Measurements from ENCODE around the gene EID2B. TPM values are rescaled to one million over a fixed set of nuclear protein-coding genes. Genes with fewer than 3 reads are reported as not detected.

Gene EID2B
- total and polyA plus RNA-seq, 2 of the 13 experiments (the other 11 are each of a cell fraction or from before 2014, with no cell fraction given), result 2.5 to 3.7 TPM

- WGBS (ENCODE audit: low lambda C conversion rate), result 38% methylated on average over 3 of the region's 3 CpGs
- DNase-seq (ENCODE audit: low spot score) (no peak), FAIRE-seq (no peak), ATAC-seq (no peak)
- H3K9ac ChIP-seq (ENCODE audit: insufficient read depth, low read depth, low read length), result no peak overlapping the region
- ChIA-PET POLR2A (no interaction called here), CTCF (ENCODE audit: low intra/inter-chr PET ratio, low total read pairs) (no interaction called here)
- H3K9me3 ChIP-seq (ENCODE audit: low read length), result no peaks in the 10 kb centered on the region
- no peak overlapping the region for H2AFZ ChIP-seq (ENCODE audit: low read length)
- TF ChIP-seq ZBTB8A (CRISPR knock-in tag; IDR thresholded peaks at IDR 0.05; ENCODE audit: borderline replicate concordance, low read depth), result no peak
- TF ChIP-seq ZNF878 (CRISPR knock-in tag; IDR thresholded peaks at IDR 0.05), result no peak
- no peak for TF ChIP-seq ZSCAN29 (CRISPR knock-in tag; conservative IDR thresholded peaks at IDR 0.05)
- H3K27ac ChIP-seq (ENCODE audit: extremely low read length, insufficient read depth, low read length), result no peak overlapping the region
- in situ Hi-C loops (cut with HindIII; ENCODE audit: extremely low pct_ligation_motif_present, low pct_unique_long_range_greater_than_20kb), result loop anchor here (5.0 kb wide), 1 partner anchor 36 kb away; the partner anchor contains the start of gene DLL3
- H3K4me1 ChIP-seq (ENCODE audit: insufficient read depth, low read length), result peaks cover 26% of the 10 kb centered on the region
- H3K27me3 ChIP-seq (ENCODE audit: control insufficient read depth in 1 of 2, insufficient read depth in 2 of 2, low read length in 2 of 2), result no peaks in the 10 kb centered on the region; a peak in 2 of 5 replicates
- H3K4me3 ChIP-seq (replicated peaks in 1 of 3; ENCODE audit: insufficient read depth in 1 of 3, low read depth in 2 of 3, low read length in 3 of 3), result no peak overlapping the region
- no TSS peak for BruUV-seq (replicated peaks)
- H3K79me2 ChIP-seq (ENCODE audit: insufficient read depth, low read length), result peaks cover 20% of the 10 kb centered on the region
- intact Hi-C loops (cut with micrococcal nuclease; ENCODE audit: unreplicated experiment), result loop anchor here (10.0 kb wide), 1 partner anchor 119 kb away; the partner anchor contains the start of gene PLEKHG2
- no peaks in the 10 kb centered on the region for H3K36me3 ChIP-seq (replicated peaks in 1 of 2; ENCODE audit: control insufficient read depth in 1 of 2, insufficient read depth in 2 of 2, low read length in 2 of 2)
- no peak overlapping the region; the same call in 1 of the 2 replicates for H3K4me2 ChIP-seq (ENCODE audit: low read depth, low read length)
- no peaks in the 10 kb centered on the region for H4K20me1 ChIP-seq (ENCODE audit: insufficient read depth, low read length)
Measured at GRCh38 chr19:39533791-39534190, 1.1 kb upstream of the EID2B start.

GRCh38 chr19:39533003-39533512, 406 bp upstream of the EID2B start:
- H4K20me1 ChIP-seq (ENCODE audit: insufficient read depth, low read length), result no peaks in the 10 kb centered on the region
- no peaks in the 10 kb centered on the region for H3K36me3 ChIP-seq (replicated peaks in 1 of 2; ENCODE audit: control insufficient read depth in 1 of 2, insufficient read depth in 2 of 2, low read length in 2 of 2)
- H3K4me2 ChIP-seq (ENCODE audit: low read depth, low read length), result peak overlapping the region; percentile 94
- no peaks in the 10 kb centered on the region for H3K9me3 ChIP-seq (ENCODE audit: low read length)
- no peaks in the 10 kb centered on the region; a peak in 2 of 5 replicates for H3K27me3 ChIP-seq (ENCODE audit: control insufficient read depth in 1 of 2, insufficient read depth in 2 of 2, low read length in 2 of 2)
- H3K79me2 ChIP-seq (ENCODE audit: insufficient read depth, low read length), result peaks cover 12% of the 10 kb centered on the region
- ATAC-seq (peak; percentile 33), DNase-seq (ENCODE audit: low spot score) (no peak), FAIRE-seq (no peak)
- peak overlapping the region in 1 of 3 experiments; percentile 89; a peak in 2 of 6 replicates for H3K4me3 ChIP-seq (replicated peaks in 1 of 3; ENCODE audit: insufficient read depth in 1 of 3, low read depth in 2 of 3, low read length in 3 of 3)
- H3K4me1 ChIP-seq (ENCODE audit: insufficient read depth, low read length), result peaks cover 18% of the 10 kb centered on the region
- no peak overlapping the region for H2AFZ ChIP-seq (ENCODE audit: low read length)
- BruUV-seq (replicated peaks), result no TSS peak
- CTCF ChIA-PET (ENCODE audit: low intra/inter-chr PET ratio, low total read pairs), result interaction anchor here (0.7 to 2.3 kb wide), 3 partner anchors 31 to 93 kb away, joined by 3 to 20 read pairs (median 5); no protein-coding TSS in a partner anchor
- intact Hi-C loops (cut with micrococcal nuclease; ENCODE audit: unreplicated experiment), result loop anchor here (10.0 kb wide), 1 partner anchor 118 kb away; the partner anchor contains the start of gene PLEKHG2
- no peak overlapping the region for H3K27ac ChIP-seq (ENCODE audit: extremely low read length, insufficient read depth, low read length)
- in situ Hi-C loops (cut with HindIII; ENCODE audit: extremely low pct_ligation_motif_present, low pct_unique_long_range_greater_than_20kb), result loop anchor here (5.0 kb wide), 1 partner anchor 36 kb away; the partner anchor contains the start of gene DLL3
- no peak overlapping the region for H3K9ac ChIP-seq (ENCODE audit: insufficient read depth, low read depth, low read length)
- 12% methylated on average over 12 of the region's 12 CpGs for WGBS (ENCODE audit: low lambda C conversion rate)
- POLR2A ChIA-PET, result interaction anchor here (1.2 kb wide), 3 partner anchors 19 to 98 kb away, joined by 4 to 6 read pairs (median 5); partner anchors contain the start of genes RPS16, SELENOV and SUPT5H
- TF ChIP-seq ZNF563 (CRISPR knock-in tag; IDR thresholded peaks at IDR 0.05), result 0 out of 2 replicates have a peak, but pooled peaks have one; percentile 21
- no peak for TF ChIP-seq NFKBIZ (CRISPR knock-in tag; IDR thresholded peaks at IDR 0.05)
- peak; percentile 44; the same call in 1 of the 2 replicates for TF ChIP-seq ZNF770 (CRISPR knock-in tag; IDR thresholded peaks at IDR 0.05)
- 0 out of 2 replicates have a peak, but pooled peaks have one; percentile 7 for TF ChIP-seq ZNF44 (CRISPR knock-in tag; IDR thresholded peaks at IDR 0.05)
- TF ChIP-seq CCDC6 (CRISPR knock-in tag; IDR thresholded peaks at IDR 0.05), result 0 out of 2 replicates have a peak, but pooled peaks have one; percentile 37
- TF ChIP-seq PHF21A (CRISPR knock-in tag; IDR thresholded peaks at IDR 0.05), result peak; percentile 39; the same call in 1 of the 2 replicates
- TF ChIP-seq NFE2L2 (IDR thresholded peaks at IDR 0.05; ENCODE audit: low read length), result no peak
- no peak for TF ChIP-seq PRDM4 (CRISPR knock-in tag; IDR thresholded peaks at IDR 0.05; ENCODE audit: borderline replicate concordance)

All from HepG2 (cell line).